ENCODE data around the gene SLC26A11. TPM values are rescaled to one million over a fixed set of nuclear protein-coding genes. Genes with fewer than 3 reads are reported as not detected.
"Not testable (repeated sequence)": the region's sequence is repeated elsewhere in the genome, so short reads cannot be mapped to it uniquely, and the experiment has no call there.

SLC26A11 gene
- total RNA-seq, 1 donor from 2014 or later, result 9.1 TPM

DNA sequence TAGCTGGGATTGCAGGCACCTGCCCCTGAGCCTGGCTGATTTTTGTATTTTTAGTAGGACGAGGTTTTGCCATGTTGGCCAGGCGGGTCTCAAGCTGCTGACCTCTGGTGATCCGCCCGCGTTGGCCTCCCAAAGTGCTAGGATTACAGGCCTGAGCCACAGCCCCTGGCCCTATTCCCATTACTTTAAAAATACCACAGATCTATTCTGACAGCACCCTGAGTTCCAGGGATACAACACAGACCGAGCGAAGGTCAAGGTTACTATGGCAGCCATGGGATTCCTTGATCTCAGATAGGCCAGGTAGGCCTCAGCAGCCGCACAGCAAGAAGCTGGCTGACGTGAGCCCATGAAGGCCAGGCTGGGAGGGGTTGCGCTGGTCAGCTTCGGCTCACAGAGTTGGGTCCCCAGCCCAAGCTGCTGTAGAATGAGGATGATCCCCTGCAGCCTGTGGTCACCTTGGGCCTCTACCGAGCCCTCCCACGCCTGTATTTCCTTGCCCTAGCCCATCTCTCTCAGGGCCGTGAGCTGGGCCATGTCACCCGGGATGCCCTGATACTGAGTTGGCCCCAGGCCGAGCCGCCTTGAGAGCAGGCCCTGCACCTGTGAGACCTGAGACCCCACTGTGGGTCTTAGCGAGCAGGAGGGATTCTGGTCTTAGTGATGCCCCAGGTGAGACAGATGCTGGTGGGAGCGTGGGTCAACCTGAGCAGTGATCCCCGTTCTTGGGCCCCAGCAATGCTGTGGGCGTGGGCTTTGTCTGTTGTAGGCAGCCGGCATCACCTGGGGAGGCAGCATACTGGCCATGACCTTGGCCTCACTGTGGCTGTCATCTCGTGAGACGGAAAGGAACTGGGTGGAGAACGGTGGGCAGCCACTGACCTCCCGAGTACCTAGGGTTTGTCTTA, 23.6 kb downstream of the SLC26A11 start:
- no peak for DNase-seq (ENCODE audit: low spot score)

DNA sequence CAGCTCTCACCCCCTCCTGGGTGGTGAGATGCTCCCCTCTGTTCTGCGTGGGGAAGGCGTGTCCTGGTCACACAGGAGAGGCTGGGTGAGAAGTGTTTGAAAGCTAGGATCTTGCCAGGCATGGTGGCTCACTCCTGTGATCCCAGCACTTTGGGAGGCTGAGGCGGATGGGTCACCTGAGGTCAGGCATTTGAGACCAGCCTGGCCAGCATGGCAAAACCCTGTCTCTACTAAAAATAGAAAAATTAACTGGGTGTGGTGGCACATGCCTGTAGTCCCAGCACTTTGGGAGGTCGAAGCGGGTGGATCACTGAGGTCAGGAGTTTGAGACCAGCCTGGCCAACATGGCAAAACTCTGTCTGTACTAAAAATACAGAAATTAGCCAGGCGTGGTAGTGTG, 24.2 kb downstream of the SLC26A11 start:
- not testable (repeated sequence) for DNase-seq (ENCODE audit: low spot score)

DNA sequence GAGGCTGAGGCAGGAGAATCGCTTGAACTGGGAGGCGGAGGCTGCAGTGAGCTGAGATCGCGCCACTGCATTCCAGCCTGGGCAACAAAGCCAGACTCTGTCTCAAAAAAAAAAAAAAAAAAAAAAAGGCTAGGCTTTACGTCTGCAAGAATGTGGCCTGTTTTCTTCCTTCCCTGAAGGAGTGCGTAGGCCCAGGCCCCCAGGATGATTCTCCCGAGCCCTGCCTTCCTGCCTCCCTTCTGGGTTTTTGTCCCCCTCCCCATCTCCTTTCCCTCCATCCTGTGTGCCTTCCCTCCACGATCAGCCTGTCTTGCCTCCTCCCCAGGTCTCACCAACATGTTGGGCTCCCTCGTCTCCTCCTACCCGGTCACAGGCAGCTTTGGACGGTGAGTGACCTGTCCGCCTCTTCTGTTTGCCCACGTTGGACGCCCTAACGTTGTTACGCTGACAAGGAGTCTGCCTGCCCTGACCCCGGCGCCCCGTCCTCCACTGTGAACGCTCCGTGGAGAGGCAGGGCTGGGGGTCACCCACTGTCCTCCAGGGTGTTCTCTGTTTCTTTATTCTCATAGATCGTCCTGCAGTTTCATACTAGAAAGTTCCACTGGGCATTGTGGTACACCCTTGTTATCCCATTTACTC, 24.8 kb downstream of the SLC26A11 start:
- DNase-seq (ENCODE audit: low spot score), result no peak

DNA sequence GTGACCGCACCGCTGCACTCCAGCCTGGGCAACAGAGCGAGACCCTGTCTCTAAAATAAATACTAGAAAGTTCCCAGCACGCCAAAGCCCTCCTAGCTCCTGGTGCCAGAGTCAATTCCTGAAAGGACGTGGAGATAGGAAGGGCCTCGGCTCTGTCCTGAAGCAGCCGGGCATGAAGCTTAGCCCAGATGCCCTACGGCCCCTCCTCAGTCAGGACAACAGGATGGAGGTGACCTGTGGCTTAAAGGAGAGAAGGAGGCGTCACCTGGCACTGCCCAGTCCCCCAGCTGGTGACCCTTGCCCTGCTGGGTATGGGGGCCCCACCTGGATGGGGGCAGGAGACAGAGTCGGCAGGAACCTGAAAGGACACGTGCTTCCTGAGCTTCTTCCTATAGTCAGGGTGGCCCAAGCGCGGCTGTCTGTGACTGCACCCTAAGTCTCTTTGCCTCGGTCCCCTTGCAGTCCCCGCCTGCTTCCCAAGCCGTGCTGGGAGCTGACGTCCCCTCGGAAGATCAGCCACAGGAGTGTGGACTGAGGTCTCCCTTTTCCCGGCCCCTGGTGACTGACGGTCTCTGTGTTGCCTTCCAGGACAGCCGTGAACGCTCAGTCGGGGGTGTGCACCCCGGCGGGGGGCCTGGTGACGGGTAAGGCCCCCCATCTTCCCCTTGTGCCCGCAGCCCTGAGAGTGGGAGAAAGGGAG, 25.5 kb downstream of the SLC26A11 start:
- DNase-seq (ENCODE audit: low spot score), result no peak

DNA sequence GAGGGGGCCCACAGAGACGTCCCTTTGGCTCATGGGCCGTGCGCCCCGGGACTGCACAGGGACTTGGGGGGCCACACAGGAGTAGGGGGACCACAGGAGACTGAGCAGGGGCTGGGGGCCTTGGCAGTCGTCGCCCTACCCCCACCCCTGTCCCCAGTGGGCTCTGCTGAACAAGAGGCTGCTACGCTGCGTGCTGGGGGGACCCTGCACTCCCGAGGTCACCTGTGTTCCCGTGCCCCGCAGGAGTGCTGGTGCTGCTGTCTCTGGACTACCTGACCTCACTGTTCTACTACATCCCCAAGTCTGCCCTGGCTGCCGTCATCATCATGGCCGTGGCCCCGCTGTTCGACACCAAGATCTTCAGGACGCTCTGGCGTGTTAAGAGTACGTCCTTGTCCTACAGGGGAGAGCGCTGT, 26.0 kb downstream of the SLC26A11 start:
- DNase-seq (ENCODE audit: low spot score), result no peak

DNA sequence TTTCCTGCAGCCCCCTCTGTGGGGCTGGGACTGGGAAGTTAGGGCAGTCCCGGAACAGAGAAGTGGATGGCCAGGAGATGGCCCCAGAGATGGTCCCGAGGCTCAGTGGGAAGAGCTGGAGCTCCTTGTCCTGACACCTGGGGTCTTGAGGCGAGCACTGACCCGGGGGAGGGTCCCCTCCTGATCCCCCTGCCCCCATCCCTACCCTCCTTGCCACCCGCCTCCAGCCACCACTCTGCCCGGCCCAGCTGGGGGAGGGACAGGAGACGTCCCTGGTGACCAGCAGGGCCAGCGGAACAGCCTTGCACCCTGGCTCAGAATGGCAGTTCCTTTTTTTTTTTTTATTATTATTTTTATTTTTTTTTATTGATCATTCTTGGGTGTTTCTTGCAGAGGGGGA, 26.5 kb downstream of the SLC26A11 start:
- DNase-seq (ENCODE audit: low spot score), result no peak

DNA sequence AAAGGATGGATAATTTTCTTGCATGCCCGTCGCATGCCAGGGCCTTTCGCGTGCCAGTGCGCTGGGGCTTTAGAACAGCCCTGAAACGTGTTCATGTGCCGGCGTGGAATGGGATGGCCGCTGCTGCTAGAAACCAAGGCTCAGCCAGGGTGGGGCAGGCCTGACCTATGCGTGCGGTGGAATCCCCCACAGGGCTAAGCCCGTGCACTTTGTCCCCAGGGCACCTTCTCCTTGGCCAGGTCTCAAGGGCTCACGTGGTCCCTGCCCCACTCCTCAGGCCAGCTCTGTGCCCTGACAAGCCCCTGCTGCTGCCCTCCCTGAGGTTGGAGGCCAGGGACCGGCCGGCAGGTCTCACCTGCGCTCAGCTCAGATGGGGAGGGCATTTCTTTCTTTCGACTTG, 27.3 kb downstream of the SLC26A11 start:
- DNase-seq (ENCODE audit: low spot score), result no peak

DNA sequence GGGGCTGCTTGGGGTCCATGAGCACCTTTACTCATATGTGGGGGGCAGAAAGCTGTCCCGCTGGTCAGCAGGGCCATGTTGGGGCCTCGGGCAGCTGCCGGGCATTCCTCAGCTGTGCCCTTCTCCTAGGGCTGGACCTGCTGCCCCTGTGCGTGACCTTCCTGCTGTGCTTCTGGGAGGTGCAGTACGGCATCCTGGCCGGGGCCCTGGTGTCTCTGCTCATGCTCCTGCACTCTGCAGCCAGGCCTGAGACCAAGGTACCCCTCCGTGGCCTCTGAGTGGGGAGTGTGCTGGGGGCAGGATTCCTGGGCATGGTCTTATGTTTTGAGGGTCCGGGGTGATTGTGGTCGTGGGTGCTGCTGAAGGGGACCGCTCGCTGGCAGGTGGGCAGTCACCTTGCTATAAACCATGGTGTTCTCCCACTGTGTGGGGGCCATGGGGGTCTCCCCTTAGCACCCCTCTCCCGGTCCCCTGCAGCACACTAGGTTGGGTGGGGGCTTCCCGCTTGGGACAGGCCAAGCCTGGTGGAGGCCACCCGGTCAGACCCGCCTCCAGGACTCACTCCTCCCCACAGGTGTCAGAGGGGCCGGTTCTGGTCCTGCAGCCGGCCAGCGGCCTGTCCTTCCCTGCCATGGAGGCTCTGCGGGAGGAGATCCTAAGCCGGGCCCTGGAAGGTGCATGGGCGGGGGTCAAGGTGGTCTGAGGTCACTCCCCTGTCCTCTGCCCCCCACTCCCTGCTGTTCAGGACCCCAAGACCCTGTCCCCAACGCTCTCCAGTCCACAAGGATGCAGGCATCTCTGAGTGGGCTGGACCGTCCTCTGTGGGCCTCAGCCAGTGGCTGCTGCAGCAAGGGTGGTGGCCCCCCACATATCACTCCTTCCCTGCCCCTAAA, 28.0 kb downstream of the SLC26A11 start:
- no peak for DNase-seq (ENCODE audit: low spot score)

DNA sequence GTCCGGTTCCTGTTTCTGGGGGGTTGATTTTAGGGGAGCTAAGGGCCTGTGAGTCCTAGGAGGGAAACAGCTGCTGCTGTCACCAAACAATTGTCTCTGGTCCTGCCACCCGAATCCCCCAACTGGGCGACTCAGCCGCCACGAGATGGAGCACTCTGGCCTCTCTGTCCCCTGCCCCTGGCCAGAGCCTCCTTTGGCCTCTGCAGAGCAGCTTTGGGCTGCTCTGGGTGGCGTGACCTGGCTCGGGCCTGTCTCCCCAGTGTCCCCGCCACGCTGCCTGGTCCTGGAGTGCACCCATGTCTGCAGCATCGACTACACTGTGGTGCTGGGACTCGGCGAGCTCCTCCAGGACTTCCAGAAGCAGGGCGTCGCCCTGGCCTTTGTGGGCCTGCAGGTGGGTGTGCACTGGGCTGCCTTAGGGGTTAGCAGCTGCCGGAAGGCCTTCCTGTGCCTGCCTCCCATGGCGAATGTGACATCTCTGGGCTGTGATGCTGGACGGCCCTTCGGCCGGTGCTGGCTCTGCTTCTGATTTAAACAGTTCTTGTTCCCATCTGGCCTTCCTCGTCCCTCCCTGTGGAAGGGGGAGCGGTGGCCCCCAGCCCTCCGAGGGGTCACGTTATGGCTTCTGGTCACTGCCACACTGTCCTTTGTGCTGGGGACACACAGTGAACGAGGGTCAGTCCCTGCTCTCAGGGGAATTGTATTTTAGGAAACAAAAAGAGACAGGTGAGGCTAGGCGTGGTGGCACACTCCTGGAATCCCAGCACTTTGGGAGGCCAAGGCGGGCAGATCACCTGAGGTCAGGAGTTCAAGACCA, 28.9 kb downstream of the SLC26A11 start:
- DNase-seq (ENCODE audit: low spot score), result no peak

DNA sequence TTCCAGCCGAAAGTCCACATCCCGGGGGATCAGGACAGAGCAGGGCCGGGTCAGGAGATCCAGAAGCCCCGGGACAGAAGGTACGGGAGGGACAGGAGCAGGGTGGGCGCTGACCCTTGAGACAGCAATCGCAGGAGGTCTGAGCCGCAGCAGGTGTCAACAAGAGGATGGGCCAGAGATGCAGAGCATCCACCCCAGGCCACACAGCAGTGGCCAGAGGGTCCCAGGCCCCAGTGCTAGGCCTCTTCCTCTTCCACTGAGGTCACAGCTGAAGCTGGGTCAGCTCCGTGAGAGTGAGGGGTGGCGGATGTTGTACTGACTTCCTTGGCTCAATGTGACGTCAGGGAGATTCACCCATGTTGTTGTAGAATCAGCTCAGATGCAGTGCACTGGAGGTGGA, 31.7 kb downstream of the SLC26A11 start:
- no peak for DNase-seq (ENCODE audit: low spot score)

DNA sequence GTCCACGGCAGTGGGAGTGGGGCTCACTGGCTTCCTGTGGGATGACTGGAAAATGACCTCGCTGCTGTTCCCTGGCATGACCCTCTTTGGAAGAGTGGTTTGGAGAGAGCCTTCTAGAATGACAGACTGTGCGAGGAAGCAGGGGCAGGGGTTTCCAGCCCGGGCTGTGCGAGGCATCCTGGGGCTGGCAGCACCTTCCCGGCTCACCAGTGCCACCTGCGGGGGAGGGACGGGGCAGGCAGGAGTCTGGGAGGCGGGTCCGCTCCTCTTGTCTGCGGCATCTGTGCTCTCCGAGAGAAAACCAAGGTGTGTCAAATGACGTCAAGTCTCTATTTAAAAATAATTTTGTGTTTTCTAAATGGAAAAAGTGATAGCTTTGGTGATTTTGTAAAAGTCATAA, 32.6 kb downstream of the SLC26A11 start:
- DNase-seq (ENCODE audit: low spot score), result peak; percentile 19

DNA sequence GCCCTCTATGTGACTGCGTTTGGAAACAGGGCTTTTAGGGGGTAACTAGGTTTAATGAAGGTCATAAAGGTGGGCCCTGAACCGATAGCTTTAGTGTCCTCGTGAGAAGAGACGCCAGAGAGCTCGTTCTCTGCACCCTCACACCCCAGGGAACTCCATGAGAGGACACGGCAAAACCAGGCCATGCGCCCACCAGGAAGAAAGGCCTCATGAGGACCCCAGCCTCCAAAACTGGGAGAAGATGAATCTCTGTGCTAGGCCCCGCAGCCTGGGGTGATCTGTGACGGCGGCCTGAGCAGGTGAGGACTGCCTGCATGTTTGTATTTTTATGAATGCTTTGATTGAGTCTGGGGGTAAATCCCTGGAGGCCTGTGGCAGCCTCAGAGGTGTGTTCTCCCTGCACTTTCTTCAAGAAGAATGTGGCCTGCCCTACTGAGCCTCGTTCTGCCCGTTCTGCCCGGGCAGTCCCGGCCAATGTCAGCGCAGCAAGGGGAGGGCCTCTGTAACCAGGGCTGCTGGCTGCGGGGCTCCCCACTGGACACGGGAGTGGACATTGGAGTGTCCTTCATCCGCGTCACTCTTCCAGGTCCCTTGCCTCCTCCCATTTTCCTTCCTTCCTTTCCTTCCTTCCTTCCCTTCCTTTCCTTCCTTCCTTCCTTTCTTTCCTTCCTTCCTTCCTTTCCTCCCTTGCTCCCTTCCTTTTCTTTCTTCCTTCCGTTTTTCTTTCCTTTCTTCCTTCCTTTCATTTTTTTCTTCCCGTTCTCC, 33.6 kb downstream of the SLC26A11 start:
- no peak for DNase-seq (ENCODE audit: low spot score)

DNA sequence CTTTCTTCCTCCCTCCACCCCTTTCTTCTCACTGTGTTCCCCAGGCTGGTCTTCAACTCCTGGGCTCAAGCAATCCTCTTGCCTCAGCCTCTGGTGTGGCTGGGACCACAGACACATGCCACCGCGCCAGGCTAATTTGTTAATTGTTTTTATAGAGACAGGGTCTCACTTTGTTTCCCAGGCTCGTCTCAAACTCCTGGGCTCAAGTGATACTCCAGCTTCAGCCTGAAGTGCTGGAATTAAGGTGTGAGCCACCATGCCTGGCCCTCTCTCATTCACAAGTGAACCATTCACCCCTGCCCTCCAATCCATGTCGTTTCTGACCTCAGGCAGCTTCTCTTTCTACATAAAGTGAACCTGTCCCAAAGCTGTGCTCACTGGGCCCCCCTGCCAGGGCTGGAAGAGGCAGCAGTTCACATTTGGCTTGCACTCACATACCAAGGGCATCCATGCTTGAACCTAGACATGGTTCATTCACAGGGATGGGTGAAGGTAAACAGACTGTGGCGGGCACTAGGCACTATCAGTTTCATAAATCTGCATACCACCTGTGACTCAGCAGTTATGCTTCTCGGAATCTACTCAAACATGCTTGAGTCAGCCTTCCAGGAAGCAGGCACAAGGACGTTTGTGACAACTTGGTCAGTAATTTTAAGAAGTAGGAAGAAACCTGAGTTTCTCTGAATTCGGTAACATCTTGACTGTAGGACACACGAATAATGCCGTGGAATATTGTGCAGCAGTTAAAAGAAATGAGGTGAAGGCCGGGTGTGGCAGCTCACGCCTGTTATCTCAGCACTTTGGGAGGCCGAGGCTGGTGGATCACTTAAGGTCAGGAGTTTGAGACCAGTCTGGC, 34.4 kb downstream of the SLC26A11 start:
- peak; percentile 46 for DNase-seq (ENCODE audit: low spot score)

DNA sequence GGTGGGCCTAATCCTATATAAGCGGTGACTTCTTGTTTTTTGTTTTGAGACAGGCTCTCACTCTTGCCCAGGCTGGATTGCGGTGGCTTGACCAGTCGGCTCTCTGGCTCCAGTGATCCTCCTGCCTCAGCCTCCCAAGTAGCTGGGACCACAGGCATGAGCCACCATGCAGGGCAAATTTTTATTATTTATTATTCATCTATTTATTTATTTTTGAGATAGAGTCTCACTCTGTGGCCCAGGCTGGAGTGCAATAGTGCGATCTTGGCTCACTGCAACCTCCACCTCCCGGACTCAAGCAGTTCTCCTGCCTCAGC, 35.8 kb downstream of the SLC26A11 start:
- DNase-seq (ENCODE audit: low spot score), result no peak

DNA sequence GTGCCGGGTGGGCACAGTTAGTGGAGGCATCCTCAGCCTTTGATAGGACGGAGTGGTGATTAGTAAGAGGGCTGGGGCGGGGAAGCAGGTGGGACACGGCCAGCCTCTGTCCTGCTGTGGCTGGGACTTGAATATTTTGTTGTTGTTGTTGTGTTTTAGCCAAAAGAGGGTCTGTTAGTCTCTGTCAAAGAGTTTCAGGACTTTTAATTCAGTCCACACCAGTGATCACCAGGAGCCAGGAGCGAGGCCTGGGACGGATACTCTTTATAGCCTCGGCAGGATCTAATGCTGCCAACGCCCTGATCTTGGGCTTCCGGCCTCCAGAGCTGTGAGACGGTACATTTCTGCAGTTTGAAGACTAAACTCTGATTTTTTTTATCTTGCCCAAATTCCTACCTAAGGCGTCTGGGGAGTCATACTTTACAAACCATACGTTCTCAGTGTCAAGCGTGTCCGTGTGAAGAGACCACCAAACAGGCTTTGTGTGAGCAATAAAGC, 37.5 kb downstream of the SLC26A11 start:
- peak; percentile 23 for DNase-seq (ENCODE audit: low spot score)

DNA sequence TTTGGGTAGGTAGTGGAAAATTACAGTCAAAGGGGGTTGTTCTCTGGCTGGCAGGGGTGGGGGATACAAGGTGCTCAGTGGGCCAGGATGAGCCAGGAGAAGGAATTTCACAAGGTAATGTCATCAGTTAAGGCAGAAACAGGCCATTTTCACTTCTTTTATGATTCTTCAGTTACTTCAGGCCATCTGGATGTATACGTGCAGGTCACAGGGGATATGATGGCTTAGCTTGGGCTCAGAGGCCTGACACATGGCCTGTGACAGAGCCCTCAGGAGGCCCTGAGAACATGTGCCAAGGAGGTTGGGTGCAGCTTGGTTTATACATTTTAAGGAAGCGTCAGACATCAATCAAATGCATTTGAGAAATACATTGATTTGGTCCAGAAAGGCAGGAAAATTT, 38.1 kb downstream of the SLC26A11 start:
- DNase-seq (ENCODE audit: low spot score), result not testable (repeated sequence)

DNA sequence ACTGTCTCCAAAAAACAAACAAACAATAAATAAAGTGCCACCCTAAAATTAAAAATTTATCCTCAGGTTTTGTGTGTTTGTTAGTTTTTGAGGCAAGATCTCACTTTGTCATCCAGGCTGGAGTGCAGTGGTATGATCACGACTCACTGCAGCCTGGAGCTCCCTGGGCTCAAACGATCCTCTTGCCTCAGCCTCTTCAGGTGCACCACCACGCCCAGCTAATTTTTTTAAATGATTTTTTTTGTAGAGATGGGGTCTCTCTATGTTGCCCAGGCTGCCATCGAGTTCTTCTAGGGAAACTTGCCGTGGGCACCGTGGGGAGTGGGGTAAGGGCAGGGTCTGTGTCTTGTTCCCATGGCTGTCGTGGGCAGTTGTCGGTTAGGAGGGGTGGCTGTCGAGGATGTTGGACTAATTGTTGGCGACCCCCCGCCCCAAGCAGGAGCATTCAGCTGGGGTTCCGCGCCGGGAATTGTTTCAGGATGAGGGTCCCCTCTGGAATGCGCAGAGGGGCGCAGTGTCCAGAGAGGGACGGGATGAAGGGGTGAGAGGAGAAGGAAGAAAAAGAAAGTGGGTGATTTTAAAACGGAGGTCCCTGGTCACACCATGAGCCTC, 39.3 kb downstream of the SLC26A11 start:
- DNase-seq (ENCODE audit: low spot score), result no peak

DNA sequence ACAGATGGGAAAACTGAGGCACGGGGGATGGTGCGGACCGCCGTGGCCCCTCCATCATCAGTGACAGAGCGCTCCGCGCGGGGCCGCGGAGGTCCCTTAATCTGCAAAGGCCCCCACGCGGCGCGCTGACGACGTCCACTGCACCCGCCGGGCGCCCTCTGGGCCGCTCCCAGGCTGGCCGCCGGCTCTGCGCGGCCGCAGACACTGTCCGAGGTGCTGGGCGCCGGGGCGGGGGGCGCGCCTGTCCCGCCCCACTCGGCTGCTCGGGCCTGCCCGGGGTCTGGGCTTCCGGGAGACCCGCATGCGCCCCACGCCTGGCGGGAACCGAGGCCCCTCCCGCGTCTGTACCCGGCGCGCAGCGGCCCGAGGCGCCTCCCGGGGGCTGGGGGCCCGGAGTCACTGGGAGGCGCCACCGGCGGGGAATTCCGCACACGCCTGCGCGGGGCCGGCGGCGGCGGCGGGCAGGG, 39.9 kb downstream of the SLC26A11 start:
- peak; percentile 71 for DNase-seq (ENCODE audit: low spot score)
